Measurements from ENCODE around the gene SERPINE1. TPM values are rescaled to one million over a fixed set of nuclear protein-coding genes. Genes with fewer than 3 reads are reported as not detected.
"Not testable (repeated sequence)": the region's sequence is repeated elsewhere in the genome, so short reads cannot be mapped to it uniquely, and the experiment has no call there.

SERPINE1 gene
- total RNA-seq, result 289 and 399 TPM in 2 replicates

- peak; percentile 100 for DNase-seq
These were observed at the start of gene SERPINE1 for GRCh38 chr7:101126651-101127459. Gene SERPINE1, plus strand, starts transcription at chr7:101127104. Its CDS starts 1,290 bp downstream, at chr7:101128394.

GRCh38 chr7:101077303-101078086 is 49.4 kb upstream of the SERPINE1 start:
- DNase-seq, result peak; percentile 81

GRCh38 chr7:101081432-101081831 is 45.5 kb upstream of the SERPINE1 start:
- no peak for DNase-seq

- DNase-seq, result no peak
These were observed 42.1 kb upstream of the SERPINE1 start for GRCh38 chr7:101084865-101085161.

GRCh38 chr7:101085162-101085964 is 41.5 kb upstream of the SERPINE1 start, which contains the start of gene TRIM56:
Gene TRIM56, plus strand, starts transcription at chr7:101085481. Its CDS starts 1,832 bp downstream, at chr7:101087313.
- peak; percentile 83 for DNase-seq

GRCh38 chr7:101087334-101088068 is 39.4 kb upstream of the SERPINE1 start:
- no peak for DNase-seq

GRCh38 chr7:101088069-101088425 is 38.9 kb upstream of the SERPINE1 start:
- DNase-seq, result no peak

- no peak for DNase-seq
These were observed 37.9 kb upstream of the SERPINE1 start for GRCh38 chr7:101088858-101089529.

GRCh38 chr7:101089876-101090275 is 37.0 kb upstream of the SERPINE1 start:
- no peak for DNase-seq

- not testable (repeated sequence) for DNase-seq
These were observed 34.5 kb upstream of the SERPINE1 start for GRCh38 chr7:101092266-101092905.

- no peak for DNase-seq
These were observed 33.0 kb upstream of the SERPINE1 start for GRCh38 chr7:101093906-101094305.

- no peak for DNase-seq
These were observed 32.5 kb upstream of the SERPINE1 start for GRCh38 chr7:101094376-101094775.

GRCh38 chr7:101094791-101095375 is 32.0 kb upstream of the SERPINE1 start:
- DNase-seq, result peak; percentile 86

GRCh38 chr7:101096331-101096956 is 30.5 kb upstream of the SERPINE1 start:
- no peak for DNase-seq

- DNase-seq, result no peak
These were observed 30.0 kb upstream of the SERPINE1 start for GRCh38 chr7:101096957-101097347.

GRCh38 chr7:101097561-101097960 is 29.3 kb upstream of the SERPINE1 start:
- DNase-seq, result no peak

- peak; percentile 97 for DNase-seq
These were observed 26.7 kb upstream of the SERPINE1 start for GRCh38 chr7:101099969-101100781.

GRCh38 chr7:101100858-101101847 is 25.8 kb upstream of the SERPINE1 start:
- DNase-seq, result no peak
